IPS-20b (cell line): ENCODE measurements around the gene ANO2.

Source experiments
- H3K27ac ChIP-seq: one replicate; pipeline ENCODE4 v1.5.1; 2013; ENCODE audit warnings: low read length
- H3K27me3 ChIP-seq: 2 replicates; pipeline ENCODE4 v1.6.1; 2013; ENCODE audit warnings: mild to moderate bottlenecking, low read length, inconsistent platforms; ENCODE audit not compliant: insufficient read depth
- H3K36me3 ChIP-seq: 2 replicates; pipeline ENCODE4 v1.6.1; 2013; ENCODE audit warnings: low read depth, mild to moderate bottlenecking, inconsistent platforms, low read length, moderate library complexity; ENCODE audit not compliant: insufficient read depth
- H3K4me1 ChIP-seq: 2 replicates; pipeline ENCODE4 v1.6.1; 2013; ENCODE audit warnings: mild to moderate bottlenecking, control low read depth, inconsistent platforms, low read length, moderate library complexity; ENCODE audit not compliant: insufficient read depth
- H3K4me3 ChIP-seq: 2 replicates; pipeline ENCODE4 v1.5.1; 2013; ENCODE audit warnings: mild to moderate bottlenecking, low read length, inconsistent platforms
- H3K9ac ChIP-seq: 2 replicates; pipeline ENCODE4 v1.6.1; 2013; ENCODE audit warnings: low read depth, mild to moderate bottlenecking, inconsistent platforms, low read length, moderate library complexity
- H3K9me3 ChIP-seq: 2 replicates; pipeline ENCODE4 v1.6.1; 2013; ENCODE audit warnings: mild to moderate bottlenecking, low read depth, low read length, inconsistent platforms; ENCODE audit not compliant: insufficient read depth

Gene ANO2

GRCh38 chr12:5973461-5974115, 28.5 kb upstream of the ANO2 start:
- Histone ChIP-seq H3K27ac (no peak overlapping the region), H3K4me1 (no peaks in the 10 kb centered on the region), H3K27me3 (no peaks in the 10 kb centered on the region), H3K9me3 (no peaks in the 10 kb centered on the region), H3K36me3 (no peaks in the 10 kb centered on the region), H3K4me3 (no peak overlapping the region), H3K9ac (no peak overlapping the region)

- Histone ChIP-seq H3K36me3 (no peaks in the 10 kb centered on the region), H3K27me3 (no peaks in the 10 kb centered on the region), H3K4me3 (no peak overlapping the region), H3K4me1 (no peaks in the 10 kb centered on the region), H3K27ac (no peak overlapping the region), H3K9ac (no peak overlapping the region), H3K9me3 (no peaks in the 10 kb centered on the region)
Observed at GRCh38 chr12:5972387-5972786, 27.3 kb upstream of the ANO2 start.

- no peak overlapping the region for H3K4me3 ChIP-seq
- no peak overlapping the region for H3K27ac ChIP-seq
- no peaks in the 10 kb centered on the region for H3K4me1 ChIP-seq
- no peaks in the 10 kb centered on the region for H3K36me3 ChIP-seq
- no peaks in the 10 kb centered on the region for H3K9me3 ChIP-seq
- no peaks in the 10 kb centered on the region for H3K27me3 ChIP-seq
- H3K9ac ChIP-seq, result no peak overlapping the region
Observed at GRCh38 chr12:5971194-5971850, 26.3 kb upstream of the ANO2 start.

GRCh38 chr12:5969974-5970690, 25.1 kb upstream of the ANO2 start:
- H3K9ac ChIP-seq, result no peak overlapping the region
- peaks cover 8% of the 10 kb centered on the region; the same call in 1 of the 2 replicates for H3K4me1 ChIP-seq
- H3K4me3 ChIP-seq, result no peak overlapping the region
- no peak overlapping the region for H3K27ac ChIP-seq
- H3K27me3 ChIP-seq, result peaks cover 7% of the 10 kb centered on the region
- H3K36me3 ChIP-seq, result no peaks in the 10 kb centered on the region
- H3K9me3 ChIP-seq, result no peaks in the 10 kb centered on the region

GRCh38 chr12:5969156-5969973, 24.3 kb upstream of the ANO2 start:
- peaks cover 8% of the 10 kb centered on the region for H3K27me3 ChIP-seq
- no peak overlapping the region for H3K9ac ChIP-seq
- H3K4me3 ChIP-seq, result no peak overlapping the region
- H3K4me1 ChIP-seq, result peaks cover 14% of the 10 kb centered on the region; the same call in 1 of the 2 replicates
- no peaks in the 10 kb centered on the region for H3K36me3 ChIP-seq
- no peak overlapping the region for H3K27ac ChIP-seq
- H3K9me3 ChIP-seq, result no peaks in the 10 kb centered on the region

- Histone ChIP-seq H3K9ac (no peak overlapping the region), H3K36me3 (no peaks in the 10 kb centered on the region), H3K27ac (no peak overlapping the region), H3K4me3 (no peak overlapping the region), H3K9me3 (no peaks in the 10 kb centered on the region), H3K27me3 (peaks cover 8% of the 10 kb centered on the region), H3K4me1 (peaks cover 22% of the 10 kb centered on the region; the same call in 1 of the 2 replicates)
Observed at GRCh38 chr12:5967645-5968415, 22.8 kb upstream of the ANO2 start.

- Histone ChIP-seq H3K36me3 (no peaks in the 10 kb centered on the region), H3K4me1 (peaks cover 22% of the 10 kb centered on the region; the same call in 1 of the 2 replicates), H3K27ac (no peak overlapping the region)
Observed at GRCh38 chr12:5966486-5967095, 21.5 kb upstream of the ANO2 start.

GRCh38 chr12:5965950-5966383, 20.9 kb upstream of the ANO2 start:
- Histone ChIP-seq H3K9me3 (no peaks in the 10 kb centered on the region), H3K27ac (no peak overlapping the region), H3K4me1 (peaks cover 22% of the 10 kb centered on the region; the same call in 1 of the 2 replicates), H3K36me3 (no peaks in the 10 kb centered on the region), H3K4me3 (peak overlapping the region; percentile 27; the same call in 1 of the 2 replicates), H3K27me3 (peaks cover 8% of the 10 kb centered on the region), H3K9ac (no peak overlapping the region)

More at GRCh38 chr12:5966486-5967095, 21.5 kb upstream of the ANO2 start:
- peaks cover 8% of the 10 kb centered on the region for H3K27me3 ChIP-seq
- no peak overlapping the region for H3K4me3 ChIP-seq
- H3K9me3 ChIP-seq, result no peaks in the 10 kb centered on the region
- no peak overlapping the region for H3K9ac ChIP-seq

GRCh38 chr12:5964913-5965900, 20.1 kb upstream of the ANO2 start:
- Histone ChIP-seq H3K27ac (no peak overlapping the region), H3K9me3 (no peaks in the 10 kb centered on the region), H3K27me3 (peaks cover 8% of the 10 kb centered on the region), H3K36me3 (no peaks in the 10 kb centered on the region), H3K4me1 (peaks cover 25% of the 10 kb centered on the region; the same call in 1 of the 2 replicates), H3K4me3 (peak overlapping the region; percentile 27; the same call in 1 of the 2 replicates), H3K9ac (no peak overlapping the region; the same call in 1 of the 2 replicates)

- peaks cover 25% of the 10 kb centered on the region; the same call in 1 of the 2 replicates for H3K4me1 ChIP-seq
- no peak overlapping the region for H3K9ac ChIP-seq
- no peak overlapping the region for H3K27ac ChIP-seq
- peaks cover 8% of the 10 kb centered on the region for H3K27me3 ChIP-seq
- H3K9me3 ChIP-seq, result no peaks in the 10 kb centered on the region
- H3K36me3 ChIP-seq, result no peaks in the 10 kb centered on the region
- no peak overlapping the region for H3K4me3 ChIP-seq
Observed at GRCh38 chr12:5963515-5963914, 18.5 kb upstream of the ANO2 start.
